ENCODE results near the gene GLCE.

The GLCE gene

GRCh38 chr15:69131362-69132220, 28.8 kb upstream of the GLCE start:
- H3K4me3 Mint-ChIP-seq, result no peak overlapping the region
- no peaks in the 10 kb centered on the region for H3K27me3 Mint-ChIP-seq
- H3K4me1 Mint-ChIP-seq, result no peaks in the 10 kb centered on the region
- ATAC-seq (no peak), DNase-seq (no peak)
- H3K27ac Mint-ChIP-seq, result no peak overlapping the region
- H3K9me3 Mint-ChIP-seq, result no peaks in the 10 kb centered on the region
- H3K36me3 Mint-ChIP-seq (ENCODE audit: low read depth), result no peaks in the 10 kb centered on the region

DNA sequence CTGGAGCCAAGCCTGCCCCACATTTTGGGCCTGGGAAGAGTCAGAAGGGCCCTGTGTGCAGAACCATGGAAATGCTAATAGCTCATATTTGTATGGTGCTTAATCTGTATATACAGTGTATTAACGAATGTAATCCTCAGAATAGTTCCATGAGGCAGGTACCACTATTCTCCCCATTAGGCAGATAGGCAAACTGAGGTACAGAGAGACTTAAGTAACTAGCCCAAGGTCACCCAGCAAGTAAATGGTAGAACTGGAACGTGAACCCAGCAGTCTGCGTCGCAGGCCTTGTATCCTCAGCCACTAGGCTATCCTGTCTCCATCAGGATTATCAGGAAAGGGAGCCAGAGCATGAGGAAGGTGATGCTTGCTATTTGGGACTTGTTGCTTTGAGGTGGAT, 28.0 kb upstream of the GLCE start:
- H3K27me3 Mint-ChIP-seq, result peaks cover 2% of the 10 kb centered on the region
- ATAC-seq (no peak), DNase-seq (no peak)
- H3K27ac Mint-ChIP-seq, result no peak overlapping the region
- H3K36me3 Mint-ChIP-seq (ENCODE audit: low read depth), result no peaks in the 10 kb centered on the region
- H3K4me3 Mint-ChIP-seq, result no peak overlapping the region
- no peaks in the 10 kb centered on the region for H3K4me1 Mint-ChIP-seq
- H3K9me3 Mint-ChIP-seq, result no peaks in the 10 kb centered on the region

DNA sequence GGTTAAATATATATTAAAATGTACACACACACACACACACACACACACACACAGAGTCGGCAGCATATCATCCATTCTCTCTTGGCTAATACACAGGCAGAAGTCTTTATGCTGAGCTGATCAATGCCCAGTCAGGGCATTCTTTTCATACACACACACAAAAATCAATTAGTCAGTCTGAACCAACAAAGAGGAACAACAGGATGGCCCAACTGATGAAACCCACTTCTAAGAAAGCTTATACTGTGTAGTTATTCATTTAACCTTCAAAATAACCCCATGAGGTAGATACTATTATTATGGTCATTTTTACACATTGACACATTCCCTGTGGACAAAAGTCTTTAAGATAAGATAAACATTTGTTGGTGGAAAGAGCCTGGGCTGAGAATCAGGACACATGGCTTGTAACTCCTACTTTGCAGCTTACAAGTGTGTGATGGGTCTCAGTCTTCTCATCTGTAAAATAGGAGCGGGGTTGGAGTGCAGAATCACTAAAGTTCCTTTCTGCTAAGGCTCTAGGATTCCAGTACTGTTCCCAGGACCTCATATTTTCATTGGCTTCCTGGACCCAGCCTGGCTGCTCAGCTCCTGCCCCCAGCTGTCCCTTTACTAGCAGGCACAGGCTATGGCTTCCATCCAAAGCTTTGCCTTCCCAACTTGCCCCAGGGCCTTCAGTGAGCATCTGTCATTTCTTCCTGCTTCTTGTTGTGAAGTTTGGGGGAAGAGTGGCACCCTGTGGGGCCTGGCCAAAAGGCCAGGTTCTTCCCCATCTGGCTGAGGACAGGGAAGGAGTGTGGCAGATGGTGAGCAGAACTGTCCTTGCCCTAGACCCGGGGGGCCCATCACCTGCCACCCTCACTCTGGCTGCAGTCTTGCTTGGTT, 27.2 kb upstream of the GLCE start:
- H3K4me3 Mint-ChIP-seq, result no peak overlapping the region

DNA sequence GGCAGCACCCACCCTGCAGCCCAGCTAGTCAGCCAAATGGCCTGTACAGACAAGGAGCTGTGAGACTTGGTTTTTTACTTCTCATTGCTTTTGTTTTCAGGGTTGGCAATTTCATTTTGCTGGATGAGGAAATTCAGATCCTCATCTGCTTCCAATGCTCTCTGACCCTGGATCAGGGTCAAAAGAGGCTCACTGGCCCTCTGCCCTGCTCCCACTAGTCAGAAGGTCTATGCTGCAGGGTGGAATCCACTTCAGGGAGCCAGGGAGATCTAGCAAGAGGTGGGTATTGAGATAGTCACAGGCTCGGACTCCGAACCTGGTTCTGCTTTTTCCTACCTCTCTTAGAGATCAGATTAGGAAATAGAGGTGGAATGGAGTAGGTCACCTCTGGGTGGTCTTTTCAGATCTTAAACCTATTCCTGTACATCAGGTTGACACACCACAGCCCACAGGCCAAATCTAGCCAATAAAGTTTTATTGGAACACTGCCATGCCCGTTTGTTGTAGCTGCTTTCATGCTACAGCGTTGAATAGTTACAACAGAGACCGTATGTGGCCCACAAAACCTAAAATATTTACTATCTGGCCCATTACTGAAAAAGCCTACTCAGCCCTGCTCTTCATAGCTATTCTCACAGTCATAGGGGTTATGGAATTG, 26.4 kb upstream of the GLCE start:
- DNase-seq, result no peak
- no peak for ATAC-seq
- Mint-ChIP-seq H3K9me3 (no peaks in the 10 kb centered on the region), H3K27ac (no peak overlapping the region), H3K36me3 (ENCODE audit: low read depth) (no peaks in the 10 kb centered on the region), H3K27me3 (peaks cover 4% of the 10 kb centered on the region), H3K4me3 (no peak overlapping the region), H3K4me1 (no peaks in the 10 kb centered on the region)

More for the DNA sequence above, 27.2 kb upstream of the GLCE start:
- ATAC-seq, result no peak
- Mint-ChIP-seq H3K36me3 (ENCODE audit: low read depth) (no peaks in the 10 kb centered on the region), H3K4me1 (no peaks in the 10 kb centered on the region), H3K9me3 (no peaks in the 10 kb centered on the region), H3K27ac (no peak overlapping the region), H3K27me3 (peaks cover 2% of the 10 kb centered on the region)
- DNase-seq, result no peak

DNA sequence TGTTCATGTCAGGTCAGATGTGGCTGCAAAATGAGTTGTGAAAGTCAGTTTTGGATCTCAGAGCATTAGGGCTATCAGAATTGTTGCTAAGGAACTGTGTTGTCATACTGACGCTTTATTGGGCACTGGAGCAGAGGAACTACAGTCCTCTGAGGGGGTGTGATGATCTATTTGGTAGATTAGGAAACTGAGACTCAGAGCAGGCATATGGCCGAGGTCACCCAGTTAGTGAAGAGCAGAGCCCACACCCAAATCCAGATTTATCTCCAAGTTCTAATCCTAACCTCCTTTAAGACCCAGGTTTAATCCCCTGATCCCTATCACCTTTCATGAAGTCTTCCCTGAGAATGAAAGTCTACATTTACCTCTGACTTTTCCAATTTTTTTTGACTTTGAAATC, 25.6 kb upstream of the GLCE start:
- H3K4me3 Mint-ChIP-seq, result no peak overlapping the region
- no peak overlapping the region for H3K27ac Mint-ChIP-seq
- H3K9me3 Mint-ChIP-seq, result no peaks in the 10 kb centered on the region
- peaks cover 10% of the 10 kb centered on the region for H3K27me3 Mint-ChIP-seq
- no peaks in the 10 kb centered on the region for H3K36me3 Mint-ChIP-seq (ENCODE audit: low read depth)
- no peaks in the 10 kb centered on the region for H3K4me1 Mint-ChIP-seq
- DNase-seq (no peak), ATAC-seq (no peak)

- no peak overlapping the region for H3K4me3 Mint-ChIP-seq
- peaks cover 14% of the 10 kb centered on the region for H3K27me3 Mint-ChIP-seq
- ATAC-seq (no peak), DNase-seq (no peak)
- no peak overlapping the region for H3K27ac Mint-ChIP-seq
- H3K4me1 Mint-ChIP-seq, result no peaks in the 10 kb centered on the region
- no peaks in the 10 kb centered on the region for H3K36me3 Mint-ChIP-seq (ENCODE audit: low read depth)
- H3K9me3 Mint-ChIP-seq, result no peaks in the 10 kb centered on the region
Observed at GRCh38 chr15:69135499-69135898, 24.9 kb upstream of the GLCE start.

DNA sequence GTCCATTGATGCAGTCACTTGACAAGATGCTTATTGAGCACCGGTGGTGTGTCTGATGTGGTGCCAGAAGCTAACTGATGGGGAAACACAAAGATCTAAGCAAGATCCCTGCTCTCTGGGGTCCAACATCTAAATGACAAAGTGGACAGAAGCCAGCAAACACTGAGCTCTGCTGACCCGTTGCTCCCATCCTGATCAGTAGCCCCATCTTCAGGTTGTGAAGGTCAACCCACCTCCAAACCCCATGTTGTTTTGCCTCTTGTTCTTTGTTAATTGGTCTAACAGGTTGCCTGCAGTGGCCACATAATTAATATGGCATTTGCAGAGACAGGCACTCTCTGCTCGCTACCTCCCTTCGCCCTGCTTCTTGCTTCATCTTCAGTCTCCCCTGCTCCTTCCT, 21.5 kb upstream of the GLCE start:
- no peaks in the 10 kb centered on the region for H3K9me3 Mint-ChIP-seq
- ATAC-seq (no peak), DNase-seq (no peak)
- no peaks in the 10 kb centered on the region for H3K4me1 Mint-ChIP-seq
- peaks cover 20% of the 10 kb centered on the region for H3K27me3 Mint-ChIP-seq
- H3K4me3 Mint-ChIP-seq, result no peak overlapping the region
- H3K27ac Mint-ChIP-seq, result no peak overlapping the region
- no peaks in the 10 kb centered on the region for H3K36me3 Mint-ChIP-seq (ENCODE audit: low read depth)

DNA sequence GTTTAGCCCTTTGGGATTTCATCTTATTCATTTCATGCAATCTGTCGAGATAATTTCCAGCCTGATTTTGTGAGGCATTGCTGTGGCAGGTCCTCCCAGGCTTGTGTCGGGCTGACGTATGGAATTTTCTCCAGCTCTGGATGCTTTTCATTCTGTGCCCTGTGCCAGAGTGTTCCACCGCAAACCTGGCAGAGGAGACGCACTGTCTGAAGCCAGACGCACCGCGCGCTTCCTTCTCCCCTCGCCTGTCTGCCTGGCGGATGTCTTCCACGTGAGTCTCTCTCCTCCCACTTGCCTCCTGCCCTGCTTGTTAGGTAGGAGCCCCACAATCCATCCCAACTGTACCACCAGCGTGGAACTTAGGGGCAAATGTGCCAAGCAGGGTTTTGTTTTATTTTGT, 20.1 kb upstream of the GLCE start:
- ATAC-seq (no peak), DNase-seq (no peak)
- Mint-ChIP-seq H3K27ac (no peak overlapping the region), H3K4me3 (no peak overlapping the region), H3K9me3 (no peaks in the 10 kb centered on the region), H3K27me3 (peaks cover 23% of the 10 kb centered on the region), H3K36me3 (ENCODE audit: low read depth) (no peaks in the 10 kb centered on the region), H3K4me1 (no peaks in the 10 kb centered on the region)

GRCh38 chr15:69141286-69141701, 19.1 kb upstream of the GLCE start:
- Mint-ChIP-seq H3K4me1 (no peaks in the 10 kb centered on the region), H3K9me3 (no peaks in the 10 kb centered on the region), H3K4me3 (no peak overlapping the region), H3K27ac (no peak overlapping the region), H3K27me3 (peaks cover 23% of the 10 kb centered on the region), H3K36me3 (ENCODE audit: low read depth) (no peaks in the 10 kb centered on the region)
- no peak for ATAC-seq
- DNase-seq, result no peak

- ATAC-seq (no peak), DNase-seq (no peak)
- H3K27ac Mint-ChIP-seq, result no peak overlapping the region
- H3K27me3 Mint-ChIP-seq, result peaks cover 22% of the 10 kb centered on the region
- no peak overlapping the region for H3K4me3 Mint-ChIP-seq
- H3K4me1 Mint-ChIP-seq, result no peaks in the 10 kb centered on the region
- no peaks in the 10 kb centered on the region for H3K9me3 Mint-ChIP-seq
- H3K36me3 Mint-ChIP-seq (ENCODE audit: low read depth), result no peaks in the 10 kb centered on the region
Observed at GRCh38 chr15:69141833-69142232, 18.6 kb upstream of the GLCE start.

- Mint-ChIP-seq H3K4me3 (no peak overlapping the region), H3K36me3 (ENCODE audit: low read depth) (no peaks in the 10 kb centered on the region), H3K27me3 (peaks cover 34% of the 10 kb centered on the region), H3K27ac (no peak overlapping the region), H3K4me1 (no peaks in the 10 kb centered on the region), H3K9me3 (no peaks in the 10 kb centered on the region)
- ATAC-seq (no peak), DNase-seq (no peak)
Observed at GRCh38 chr15:69143756-69144436, 16.5 kb upstream of the GLCE start.

DNA sequence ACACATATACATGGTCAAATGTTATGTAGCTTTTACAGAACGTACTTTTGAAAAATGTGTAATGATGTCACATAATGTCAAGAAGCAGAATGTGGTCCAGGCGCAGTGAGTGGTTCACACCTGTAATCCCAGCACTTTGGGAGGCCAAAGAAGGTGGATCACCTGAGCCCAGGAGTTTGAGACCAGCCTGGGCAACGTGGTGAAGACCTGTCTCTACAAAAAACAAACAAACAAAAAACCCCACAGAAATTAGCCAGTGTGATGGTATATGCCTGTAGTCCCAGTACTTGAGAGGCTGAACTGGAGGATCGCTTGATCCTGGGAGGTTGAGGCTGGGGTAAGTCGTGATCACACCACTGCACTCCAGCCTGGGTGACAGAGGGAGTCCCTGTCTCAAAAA, 15.9 kb upstream of the GLCE start:
- Mint-ChIP-seq H3K27ac (no peak overlapping the region), H3K27me3 (peaks cover 33% of the 10 kb centered on the region), H3K4me1 (no peaks in the 10 kb centered on the region)

GRCh38 chr15:69145149-69145693, 15.2 kb upstream of the GLCE start:
- Mint-ChIP-seq H3K9me3 (no peaks in the 10 kb centered on the region), H3K4me3 (no peak overlapping the region), H3K27ac (no peak overlapping the region), H3K36me3 (ENCODE audit: low read depth) (no peaks in the 10 kb centered on the region), H3K27me3 (peaks cover 34% of the 10 kb centered on the region), H3K4me1 (no peaks in the 10 kb centered on the region)
- no peak for DNase-seq
- ATAC-seq, result no peak

More for the DNA sequence above, 15.9 kb upstream of the GLCE start:
- Mint-ChIP-seq H3K9me3 (no peaks in the 10 kb centered on the region), H3K36me3 (ENCODE audit: low read depth) (no peaks in the 10 kb centered on the region), H3K4me3 (no peak overlapping the region)
- no peak for DNase-seq
- no peak for ATAC-seq

Measured in activated naive CD8-positive, alpha-beta T cell treated with anti-CD3 and anti-CD28 coated beads, Interleukin-2, amount 50 U/mL, for 24 hours (primary cell).